NCI-H1694 treated with DMSO at 0.1 percent for 48 hours (cell line): Measurements from ENCODE around the gene MAPK8.

Experiments used
- DNase-seq: peaks from one replicate; lab custom pipeline; 2025; lab: John Stamatoyannopoulos, UW

MAPK8 gene

DNA sequence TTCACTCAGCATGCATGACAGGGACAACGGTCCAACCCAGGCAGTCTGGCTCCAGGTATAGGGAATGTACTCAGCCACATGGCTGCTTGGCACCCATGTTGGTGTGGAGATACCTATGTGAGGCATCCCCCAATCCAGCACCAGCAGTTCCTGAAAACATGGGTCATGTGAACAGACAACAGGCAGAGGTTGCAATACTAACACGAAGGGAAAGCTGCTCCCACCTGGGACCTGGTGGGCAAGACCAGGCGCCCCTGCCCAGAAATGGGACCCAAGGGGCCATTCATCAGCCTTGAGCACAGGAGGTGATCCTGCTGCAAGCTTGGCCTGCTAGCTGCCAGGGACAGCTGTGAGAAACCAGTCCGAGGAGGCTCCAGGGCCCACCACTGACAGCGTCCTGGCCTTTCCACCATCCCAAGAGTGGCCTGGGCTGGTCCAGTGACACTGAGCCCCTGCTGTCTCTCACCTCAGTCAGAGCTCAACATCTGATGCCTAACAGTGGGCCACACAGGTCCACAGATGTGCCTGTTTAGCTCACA, 156.1 kb downstream of the MAPK8 start:
- DNase-seq, result no peak

DNA sequence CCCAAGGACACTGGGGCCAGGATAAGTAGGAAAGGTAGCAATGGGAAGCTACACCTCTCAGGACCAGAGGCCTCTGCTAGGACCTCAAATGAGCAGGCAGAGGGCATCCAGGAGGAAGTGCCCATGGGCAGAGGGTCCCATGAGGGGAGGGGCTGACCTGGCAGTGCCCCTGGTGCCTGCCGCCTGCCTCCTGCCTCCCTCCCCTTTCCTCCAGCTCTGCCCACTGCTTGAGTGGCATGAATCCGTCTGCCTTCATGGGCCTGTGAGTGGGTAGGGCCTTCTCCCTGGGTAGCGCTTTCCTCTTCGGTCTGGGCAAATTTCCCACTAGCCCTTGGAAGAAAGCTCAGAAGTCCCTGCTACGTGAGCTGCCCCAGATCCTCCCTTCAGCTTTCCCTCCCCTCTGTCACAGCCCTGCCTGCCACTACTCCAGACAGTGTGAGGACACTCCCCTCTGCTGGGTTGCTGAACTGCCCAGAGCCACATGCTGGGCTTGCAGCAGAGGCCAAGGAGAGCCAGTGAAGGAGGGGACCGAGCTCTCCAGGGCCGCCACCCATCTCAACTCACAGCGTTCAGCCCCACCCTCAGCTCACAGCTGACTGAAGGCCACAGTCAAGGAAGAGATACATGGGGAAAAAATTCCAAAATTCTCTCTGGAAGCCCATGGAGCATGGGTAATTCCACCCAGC, 157.0 kb downstream of the MAPK8 start:
- DNase-seq, result no peak

DNA sequence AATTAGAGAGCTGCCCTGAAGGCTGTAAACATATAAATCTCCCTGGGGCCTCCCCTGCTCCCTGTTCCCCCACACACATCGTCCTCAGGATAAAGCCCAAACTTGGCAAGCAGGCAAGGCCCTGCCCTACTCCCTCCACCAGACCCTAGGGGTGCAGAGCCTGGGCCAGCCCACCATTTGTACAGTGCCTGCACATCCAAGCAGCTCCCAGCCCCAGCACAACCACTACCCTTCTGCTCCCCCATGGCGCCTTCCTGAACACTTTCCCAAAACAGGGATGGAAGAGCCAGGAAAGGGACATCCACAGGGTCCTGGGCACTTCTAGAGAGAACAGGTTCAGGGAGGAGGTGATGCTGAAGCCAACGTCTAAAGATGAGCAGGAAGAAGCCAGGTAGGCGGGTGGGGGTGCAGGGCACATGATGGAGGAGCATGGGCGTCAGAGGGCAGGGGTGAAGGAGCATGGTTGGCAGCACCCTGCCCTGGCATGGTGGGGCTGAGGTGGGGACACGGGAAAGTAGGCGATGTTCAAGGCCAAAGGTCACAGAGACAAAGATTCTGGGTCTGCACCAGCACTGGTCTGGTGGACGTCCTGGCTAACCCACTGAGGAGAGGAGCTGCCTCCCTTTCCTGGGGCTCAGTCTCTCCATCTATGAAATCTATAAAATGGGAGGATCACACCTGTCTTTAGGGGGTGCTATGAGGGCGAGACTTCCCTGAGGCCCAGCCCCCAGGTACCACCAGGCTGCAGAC, 157.8 kb downstream of the MAPK8 start:
- DNase-seq, result no peak

DNA sequence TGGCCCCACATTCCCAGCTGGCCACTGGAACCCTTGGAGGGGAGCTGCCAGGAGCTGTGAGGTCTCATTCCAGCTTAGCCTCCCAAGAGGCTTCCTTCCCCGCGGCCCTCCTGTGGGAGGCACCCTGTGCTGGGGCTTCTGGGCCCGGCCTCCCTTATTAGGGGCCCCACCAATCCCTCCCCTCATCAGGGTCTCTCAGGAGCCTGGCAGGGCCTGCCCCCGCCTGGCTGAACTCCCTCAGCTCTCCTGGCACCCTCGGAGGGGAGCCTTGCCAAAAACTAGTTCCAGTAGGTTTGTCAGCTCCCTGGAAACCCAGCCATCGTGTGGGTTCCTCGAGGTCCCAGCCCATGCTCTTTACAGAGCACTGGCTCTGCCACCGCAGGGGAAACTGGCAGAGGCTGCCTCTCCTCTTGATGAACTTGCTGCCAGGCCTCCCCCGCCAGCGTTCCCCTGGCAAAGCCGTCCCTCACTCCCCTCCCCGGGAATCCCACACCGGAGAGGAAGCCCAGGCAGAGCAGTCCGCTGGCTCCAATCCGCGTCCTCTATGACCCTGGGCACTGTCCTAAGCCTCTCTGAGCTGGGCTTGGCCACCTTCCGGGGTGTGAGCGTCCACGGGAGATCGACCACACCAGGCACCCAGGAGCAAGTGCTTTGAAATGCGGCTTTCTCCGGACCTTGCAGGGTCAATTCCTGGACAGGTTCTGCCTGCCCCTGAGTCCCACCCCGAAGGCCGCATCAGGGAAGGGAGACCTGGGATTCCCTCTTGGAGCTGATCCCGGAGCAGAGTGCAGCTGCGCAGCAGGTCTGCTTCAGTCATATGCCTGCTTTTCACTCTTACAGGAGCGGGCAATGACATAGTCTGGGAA, 158.6 kb downstream of the MAPK8 start:
- no peak for DNase-seq

DNA sequence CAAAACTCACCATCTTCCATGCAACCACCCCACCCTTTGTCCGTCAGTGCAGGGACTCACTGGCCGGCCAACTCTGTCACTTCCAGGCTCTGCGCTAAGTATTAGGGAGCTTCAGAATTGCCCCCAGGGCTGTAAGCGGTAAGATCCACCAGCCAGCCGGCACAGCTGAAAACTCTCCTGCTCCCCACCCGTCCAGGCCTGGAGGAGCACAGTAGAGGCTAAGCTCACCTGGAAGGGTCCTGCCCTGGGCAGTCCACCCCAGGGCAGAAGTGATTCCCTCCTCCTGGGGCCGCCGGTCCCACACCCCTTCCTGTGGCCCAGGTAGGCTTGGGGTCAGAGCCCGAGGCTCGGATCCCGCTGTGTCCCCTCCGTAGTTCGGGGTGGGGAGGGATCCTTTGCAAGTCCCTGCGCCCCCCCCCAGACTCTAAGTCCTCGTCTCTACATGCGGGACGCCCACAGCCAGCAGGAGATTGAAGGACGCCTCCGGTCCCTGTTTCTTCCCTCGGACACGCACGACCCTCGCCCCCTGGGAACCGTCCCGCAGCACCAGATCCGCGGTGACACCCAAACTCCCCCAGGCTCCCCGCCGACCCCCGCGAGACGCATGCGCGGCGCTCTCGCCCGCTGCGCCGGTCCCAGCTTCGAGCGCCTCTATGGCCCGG, 159.5 kb downstream of the MAPK8 start:
- no peak for DNase-seq

DNA sequence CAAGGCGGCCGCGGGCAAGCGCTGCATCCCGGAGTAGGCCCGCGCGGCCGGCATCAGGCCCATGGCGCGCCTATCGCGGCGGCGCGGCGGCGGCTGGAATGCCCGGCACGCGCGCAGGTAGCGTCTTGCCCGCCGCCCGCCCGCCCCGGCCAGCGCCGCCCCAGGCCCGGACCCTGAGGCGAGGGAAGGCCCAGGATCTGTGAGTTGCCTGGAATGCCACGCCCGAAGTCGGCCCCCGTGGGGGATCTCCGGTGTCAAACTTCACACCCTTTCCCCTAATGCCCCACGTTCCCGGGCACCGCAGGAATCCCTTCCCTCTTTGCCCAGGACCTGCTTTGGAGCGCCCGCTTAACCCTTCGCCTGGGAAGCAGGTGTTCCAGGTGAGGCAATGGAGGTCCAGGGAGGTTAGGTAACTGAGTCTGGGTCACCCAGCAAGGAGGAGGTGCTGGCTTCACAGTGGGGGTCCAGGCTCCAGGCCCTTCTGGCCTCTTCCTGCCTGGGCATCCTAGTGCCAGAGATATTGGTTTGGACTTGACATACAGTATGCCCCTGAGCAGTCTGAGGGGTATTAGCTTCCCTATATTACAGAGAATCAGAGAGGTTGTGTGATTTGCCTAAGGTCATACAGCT, 160.2 kb downstream of the MAPK8 start:
- no peak for DNase-seq

DNA sequence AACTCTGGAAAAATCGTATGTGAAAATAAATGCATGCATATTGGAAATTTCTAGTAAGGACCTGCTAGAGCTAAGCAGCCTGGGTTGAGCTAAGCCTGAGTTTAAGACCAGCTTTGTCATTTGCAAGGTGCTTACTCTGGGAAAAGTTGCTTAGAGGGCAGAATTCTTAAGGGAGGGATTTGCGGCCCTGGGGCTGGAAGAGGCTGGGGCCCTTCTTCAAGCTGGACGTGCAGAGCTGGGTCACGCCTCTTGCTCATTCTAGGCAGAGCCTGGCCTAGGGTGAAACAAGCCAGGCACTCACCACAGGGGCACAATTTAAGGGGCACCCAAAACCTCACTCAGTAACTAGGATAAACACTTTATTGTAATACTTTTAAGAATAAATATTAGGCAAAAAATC, 161.2 kb downstream of the MAPK8 start:
- DNase-seq, result no peak

DNA sequence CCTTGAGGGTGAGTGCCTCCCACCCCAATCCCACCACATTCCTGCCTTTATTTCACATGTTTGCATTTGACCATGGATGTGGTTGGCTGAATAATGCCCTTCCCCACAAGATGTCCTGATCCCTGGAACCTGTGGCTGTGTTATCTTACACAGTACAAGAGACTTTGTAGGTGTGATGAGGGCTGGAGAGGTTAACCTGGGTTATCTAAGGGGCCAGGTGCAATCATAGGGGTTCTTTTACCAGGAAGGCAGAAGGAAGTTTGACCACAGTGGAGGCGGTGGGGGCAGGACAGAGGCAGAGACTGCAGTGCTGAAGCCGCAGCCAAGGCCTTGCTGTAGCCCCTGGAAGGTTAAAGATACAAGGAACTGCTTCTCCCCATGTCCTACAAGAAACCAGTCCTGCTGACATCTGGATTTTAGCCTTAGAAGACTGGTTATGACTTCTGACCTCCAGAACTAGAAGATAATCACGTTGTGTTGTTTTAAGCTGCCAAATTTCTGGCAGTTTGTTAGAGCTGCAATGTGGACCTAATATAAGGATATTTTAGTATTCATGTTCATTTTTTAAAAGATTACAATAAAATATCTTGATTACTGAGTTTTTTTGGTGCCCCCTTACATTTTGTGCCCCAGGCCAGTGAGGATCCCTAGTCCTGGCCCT, 161.8 kb downstream of the MAPK8 start:
- no peak for DNase-seq

DNA sequence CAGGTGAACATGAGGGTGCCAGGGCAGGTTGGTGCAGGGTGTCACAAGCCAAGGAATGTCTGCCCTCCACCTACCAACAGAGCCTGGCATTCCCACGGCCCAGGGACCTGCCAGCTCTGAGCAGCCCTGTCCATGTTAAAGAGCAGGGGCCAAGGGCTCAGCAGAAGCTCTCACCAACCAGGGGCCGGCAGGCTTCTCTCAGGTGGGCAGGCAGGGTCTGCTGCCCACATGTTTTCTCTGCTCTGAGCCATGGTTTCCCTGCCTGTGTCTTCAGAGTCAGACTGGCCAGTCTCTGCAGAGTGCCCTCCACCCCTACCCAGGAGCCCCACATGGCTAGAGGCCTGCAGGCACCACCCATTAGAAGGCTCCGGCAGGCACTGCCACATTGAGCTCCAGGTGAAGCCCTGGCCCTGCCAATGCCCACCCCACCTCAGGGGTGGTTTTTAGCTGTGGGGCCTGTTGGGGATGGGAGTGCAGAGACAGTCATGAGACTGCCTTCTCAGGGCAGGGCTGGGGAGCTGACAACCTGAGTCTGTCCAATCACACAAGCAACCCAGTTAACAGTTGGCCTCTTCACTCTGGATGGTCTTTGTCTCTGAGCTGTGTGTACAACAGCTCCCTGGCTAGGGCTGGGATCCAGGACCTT, 162.5 kb downstream of the MAPK8 start:
- no peak for DNase-seq

DNA sequence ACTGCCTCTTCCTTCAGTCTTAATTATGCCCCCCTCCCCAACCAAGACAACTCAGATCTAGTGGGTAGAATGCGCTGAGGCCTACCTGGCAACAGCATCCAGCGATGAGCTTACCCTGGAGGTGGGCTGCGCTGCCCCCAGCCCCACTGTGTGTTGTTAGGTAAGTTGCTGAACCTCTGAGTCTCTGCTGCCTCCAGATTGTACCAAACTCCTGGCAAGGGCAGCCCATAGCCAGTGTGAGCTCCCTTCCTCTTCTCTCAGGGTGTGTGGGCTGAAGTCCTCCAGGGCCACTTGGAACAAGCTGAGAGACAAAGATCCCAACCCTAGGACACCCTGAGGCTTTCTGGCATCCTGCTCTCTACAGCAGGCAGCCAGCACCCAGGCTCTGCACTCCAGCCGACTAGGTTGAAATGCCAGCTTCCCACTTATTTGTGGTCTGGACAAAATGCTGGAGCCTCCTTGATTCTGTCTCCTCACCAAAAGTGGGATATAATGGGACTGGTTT, 163.1 kb downstream of the MAPK8 start:
- DNase-seq, result no peak

DNA sequence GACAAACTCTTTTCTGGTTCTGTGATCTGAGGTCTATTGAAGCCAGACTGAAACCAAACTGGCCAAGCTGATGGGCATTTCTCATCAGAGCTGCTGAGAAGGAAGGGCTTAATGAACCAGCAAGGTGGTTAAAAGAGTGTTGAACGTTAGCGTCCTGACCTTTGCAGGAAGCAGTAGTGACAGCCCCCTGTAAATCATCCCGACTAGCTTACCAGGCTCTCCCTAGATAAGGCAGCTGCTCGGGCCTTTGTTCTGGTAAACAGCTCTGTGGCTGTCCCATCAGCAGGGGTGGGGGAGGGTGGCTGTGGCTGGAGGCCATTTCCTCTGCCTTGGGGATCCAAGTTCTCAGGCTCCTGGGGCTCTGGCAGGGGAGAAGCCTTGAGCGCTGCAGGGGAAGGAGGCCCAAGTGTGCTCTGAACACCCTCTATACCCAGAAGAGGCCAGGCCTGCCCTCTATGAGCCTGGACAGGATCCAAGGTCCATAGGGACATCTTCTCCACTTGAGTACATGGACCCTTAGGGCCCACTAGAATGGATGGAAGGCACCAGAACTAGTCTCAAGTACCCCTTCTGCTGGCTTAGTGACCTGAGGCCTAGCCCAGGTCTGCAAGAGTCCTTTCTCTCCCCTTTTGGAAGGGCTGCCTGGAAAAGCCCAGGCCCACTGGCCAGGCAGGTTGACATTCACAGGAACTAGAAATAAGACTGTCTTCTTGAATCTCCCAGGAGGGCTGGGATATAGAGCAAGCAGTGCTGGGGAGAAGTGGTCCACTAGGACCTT, 163.8 kb downstream of the MAPK8 start:
- no peak for DNase-seq

DNA sequence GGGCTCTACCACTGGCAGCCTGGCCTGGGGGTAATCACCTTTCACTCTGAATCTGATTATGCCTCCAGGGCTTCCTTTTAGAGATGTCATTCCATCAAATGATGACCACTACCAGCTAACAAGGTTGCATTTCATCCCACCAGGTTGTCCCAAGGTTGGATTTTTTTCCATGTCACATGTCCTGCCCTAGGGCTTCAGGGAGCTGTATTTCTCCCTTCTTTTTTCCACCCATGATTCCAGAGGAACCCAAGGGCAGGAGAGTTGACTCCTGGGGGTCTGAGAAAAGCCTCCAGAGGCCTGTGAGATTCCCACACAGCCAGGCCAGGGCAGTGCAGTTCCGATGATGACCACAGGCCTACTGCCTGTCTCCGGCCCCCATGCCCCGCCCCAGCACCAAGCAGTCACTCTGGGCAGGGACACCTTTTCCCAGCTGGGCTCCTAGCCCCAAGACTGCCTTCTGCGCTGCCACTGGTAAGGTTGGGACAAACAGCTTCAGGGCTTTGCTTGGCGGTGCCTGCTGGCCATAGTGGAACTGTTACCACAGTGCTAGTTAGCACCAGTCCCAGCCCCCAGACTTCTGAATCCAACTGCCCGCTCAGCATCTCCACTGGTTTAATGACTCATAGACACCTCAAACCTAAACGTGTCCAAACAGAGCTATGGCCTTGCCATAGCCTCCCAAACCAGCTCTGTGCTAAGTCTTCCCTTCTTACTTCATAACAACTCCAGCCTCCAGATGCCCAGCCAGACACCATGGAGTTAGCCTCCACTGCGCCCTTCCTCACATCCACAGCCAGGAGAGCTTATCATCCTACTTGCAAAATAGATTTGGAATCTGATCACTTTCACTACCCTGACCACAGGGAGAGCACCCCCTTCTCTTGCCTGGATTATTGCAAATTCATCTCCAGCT, 164.7 kb downstream of the MAPK8 start:
- no peak for DNase-seq

DNA sequence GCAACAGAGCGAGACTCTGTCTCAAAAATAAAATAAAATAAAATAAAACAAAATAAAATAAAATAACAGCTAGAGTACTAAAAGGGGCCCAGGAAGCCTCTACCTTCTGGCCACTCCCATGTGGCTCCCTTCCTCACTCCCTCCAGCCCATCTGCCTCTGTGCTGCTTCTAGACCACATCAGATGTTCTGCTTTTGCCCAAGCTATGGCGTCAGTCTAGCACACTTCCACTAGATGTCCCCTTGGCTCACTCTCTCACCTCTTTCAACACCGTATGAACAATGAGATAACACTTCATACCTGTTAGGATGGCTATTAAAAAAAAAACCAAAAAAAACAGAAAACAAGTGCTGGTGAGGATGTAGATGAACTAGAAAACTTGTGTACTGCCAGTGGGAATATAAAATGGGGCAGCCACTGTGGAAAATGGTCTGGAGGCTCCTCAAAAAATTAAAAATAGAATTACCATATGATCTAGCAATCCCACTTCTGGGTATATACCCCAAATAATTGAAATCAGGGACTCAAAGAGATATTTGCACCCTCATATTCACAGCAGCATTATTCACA, 166.1 kb downstream of the MAPK8 start:
- DNase-seq, result no peak

DNA sequence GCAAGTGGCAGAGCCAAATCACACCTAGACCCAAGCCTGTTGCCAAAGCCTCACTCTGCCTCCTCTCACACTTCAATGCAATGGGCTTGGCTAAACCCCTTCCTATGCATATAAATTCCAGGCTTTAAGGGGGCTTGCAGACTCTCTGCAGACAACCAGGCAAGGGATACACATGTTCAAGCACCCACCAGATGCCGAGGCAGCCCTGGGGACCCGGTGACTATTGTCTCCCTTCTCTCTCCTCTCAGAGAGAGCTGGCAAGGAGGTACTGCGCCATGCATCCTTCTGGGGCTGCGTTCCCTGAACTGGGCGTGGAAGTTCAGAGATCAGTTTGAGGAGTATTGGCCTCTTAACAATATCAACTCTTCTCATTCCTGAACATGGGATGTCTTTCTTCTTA, 167.2 kb downstream of the MAPK8 start:
- DNase-seq, result no peak

DNA sequence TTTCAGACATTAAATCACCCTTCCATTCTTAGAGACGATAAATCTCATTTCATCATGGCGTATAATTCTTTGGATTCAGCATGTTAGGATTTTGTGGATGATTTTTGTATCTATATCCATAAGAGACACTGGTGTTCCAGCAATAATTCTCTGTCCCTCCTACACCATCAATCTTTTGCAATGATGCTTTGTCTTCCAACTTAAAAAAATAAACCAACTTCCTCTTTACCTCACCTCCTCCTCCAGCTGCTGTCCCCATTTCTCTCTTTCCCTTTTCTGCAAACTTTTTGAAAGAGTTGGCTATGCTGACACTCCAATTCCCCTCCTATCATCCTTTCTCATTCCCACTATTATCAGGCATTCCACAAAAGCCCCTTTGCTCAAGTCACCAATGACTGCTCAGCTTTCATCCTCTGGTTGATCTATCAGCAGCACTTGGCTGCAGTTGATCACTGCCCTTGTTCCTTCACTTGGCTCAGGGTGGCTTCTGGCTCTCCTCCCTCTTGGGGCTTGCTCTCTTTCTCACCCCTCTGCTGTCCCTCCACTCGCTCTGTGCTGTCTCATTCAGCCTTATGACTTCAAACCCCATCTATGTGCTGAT, 168.4 kb downstream of the MAPK8 start:
- no peak for DNase-seq

DNA sequence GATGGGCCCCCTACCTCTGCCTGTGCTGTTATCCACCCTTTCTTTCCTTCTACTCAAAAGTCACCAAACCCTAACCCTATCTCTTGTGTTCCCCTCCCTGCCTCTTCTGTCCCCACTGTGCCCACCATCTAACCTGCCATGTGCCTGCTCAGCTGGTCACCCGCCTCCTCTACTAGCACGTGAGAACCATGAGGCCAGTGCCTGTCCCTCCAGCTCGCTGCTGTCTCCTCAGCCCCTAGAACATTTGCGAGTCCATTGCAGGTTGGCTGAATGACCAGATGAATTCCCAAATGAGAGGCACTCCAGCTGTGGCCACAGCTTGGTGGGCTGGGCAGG, 169.4 kb downstream of the MAPK8 start:
- no peak for DNase-seq

DNA sequence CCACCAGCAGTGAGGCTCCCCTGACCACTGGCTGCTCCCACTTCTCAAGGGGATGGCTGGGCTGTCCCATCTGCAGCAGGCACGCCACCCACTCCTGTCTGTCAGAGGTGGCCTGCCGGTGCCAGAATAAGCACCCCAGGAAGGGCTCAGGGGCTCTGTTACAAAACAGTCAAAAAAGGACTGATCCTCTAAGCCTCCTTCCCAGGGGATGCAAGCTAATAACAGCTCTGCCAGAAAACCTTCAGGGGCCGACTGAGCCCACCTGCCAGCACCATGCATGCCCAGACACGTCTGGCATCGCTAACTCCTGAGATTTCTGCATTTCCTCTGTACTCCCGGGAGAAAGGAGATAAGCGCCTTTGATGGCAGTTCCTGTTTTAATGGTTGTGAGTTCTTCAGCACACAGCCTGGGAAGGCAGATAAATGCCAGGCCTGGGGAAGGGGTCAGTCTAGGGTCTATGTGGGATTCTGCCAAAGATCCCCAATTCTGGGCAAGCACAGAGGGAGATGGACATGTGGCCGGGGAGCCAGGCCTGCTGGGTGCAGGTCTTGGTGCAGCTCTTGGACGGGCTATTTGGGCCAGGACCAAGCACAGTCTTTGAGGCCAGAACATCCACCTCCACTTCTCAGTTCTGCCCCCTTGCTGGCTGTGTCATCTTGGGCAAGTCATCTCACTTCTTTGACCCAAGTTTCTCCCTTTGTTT, 170.0 kb downstream of the MAPK8 start:
- peak; percentile 16 for DNase-seq
